GM12875 (cell line): ENCODE data around the gene FAM174A.
"Not testable (repeated sequence)": the region's sequence is repeated elsewhere in the genome, so short reads cannot be mapped to it uniquely, and the experiment has no call there.

ENCODE experiments used
- H3K4me3 ChIP-seq: one replicate; pipeline ENCODE4 v1.5.1; 2011; ENCODE audit warnings: low read depth, low read length, control low read depth
- CTCF ChIP-seq: IDR thresholded peaks from 2 replicates; pipeline ENCODE4 v1.5.1; 2011; ENCODE audit warnings: low read depth, mild to moderate bottlenecking, control low read depth, inconsistent platforms, low read length, moderate library complexity, borderline replicate concordance; ENCODE audit not compliant: insufficient read depth

The FAM174A gene

GRCh38 chr5:100595152-100595811 is 60.1 kb downstream of the FAM174A start:
- TF ChIP-seq CTCF: no peak
- H3K4me3 ChIP-seq: no peak overlapping the region

- no peak for TF ChIP-seq CTCF
- no peak overlapping the region for H3K4me3 ChIP-seq
These were observed 60.6 kb downstream of the FAM174A start for GRCh38 chr5:100595812-100596173.

- TF ChIP-seq CTCF: no peak
- no peak overlapping the region for H3K4me3 ChIP-seq
These were observed 63.3 kb downstream of the FAM174A start for GRCh38 chr5:100598446-100598845.

- H3K4me3 ChIP-seq: no peak overlapping the region
- no peak for TF ChIP-seq CTCF
These were observed 65.3 kb downstream of the FAM174A start for GRCh38 chr5:100600298-100600994.

- TF ChIP-seq CTCF: no peak
These were observed 68.0 kb downstream of the FAM174A start for GRCh38 chr5:100603141-100603540.

GRCh38 chr5:100604021-100604420 is 68.8 kb downstream of the FAM174A start:
- not testable (repeated sequence) for H3K4me3 ChIP-seq

More at GRCh38 chr5:100603141-100603540, 68.0 kb downstream of the FAM174A start:
- H3K4me3 ChIP-seq: no peak overlapping the region

GRCh38 chr5:100609594-100609993 is 74.4 kb downstream of the FAM174A start:
- H3K4me3 ChIP-seq: no peak overlapping the region
- TF ChIP-seq CTCF: no peak

GRCh38 chr5:100614308-100614707 is 79.1 kb downstream of the FAM174A start:
- H3K4me3 ChIP-seq: no peak overlapping the region
- TF ChIP-seq CTCF: no peak
